Stimulated activated CD8-positive, alpha-beta memory T cell treated with anti-CD3 and anti-CD28 coated beads, Interleukin-12 subunit alpha, Interleukin-12 subunit beta, amount 100 ng/mL, for 24 hours (primary cell): Measurements from ENCODE around the gene C19orf12.

Experiments
- DNase-seq: peaks from one replicate; pipeline ENCODE4 v3.0.0-alpha.2; 2020; ENCODE audit errors: extremely low read depth

Gene C19orf12

DNA sequence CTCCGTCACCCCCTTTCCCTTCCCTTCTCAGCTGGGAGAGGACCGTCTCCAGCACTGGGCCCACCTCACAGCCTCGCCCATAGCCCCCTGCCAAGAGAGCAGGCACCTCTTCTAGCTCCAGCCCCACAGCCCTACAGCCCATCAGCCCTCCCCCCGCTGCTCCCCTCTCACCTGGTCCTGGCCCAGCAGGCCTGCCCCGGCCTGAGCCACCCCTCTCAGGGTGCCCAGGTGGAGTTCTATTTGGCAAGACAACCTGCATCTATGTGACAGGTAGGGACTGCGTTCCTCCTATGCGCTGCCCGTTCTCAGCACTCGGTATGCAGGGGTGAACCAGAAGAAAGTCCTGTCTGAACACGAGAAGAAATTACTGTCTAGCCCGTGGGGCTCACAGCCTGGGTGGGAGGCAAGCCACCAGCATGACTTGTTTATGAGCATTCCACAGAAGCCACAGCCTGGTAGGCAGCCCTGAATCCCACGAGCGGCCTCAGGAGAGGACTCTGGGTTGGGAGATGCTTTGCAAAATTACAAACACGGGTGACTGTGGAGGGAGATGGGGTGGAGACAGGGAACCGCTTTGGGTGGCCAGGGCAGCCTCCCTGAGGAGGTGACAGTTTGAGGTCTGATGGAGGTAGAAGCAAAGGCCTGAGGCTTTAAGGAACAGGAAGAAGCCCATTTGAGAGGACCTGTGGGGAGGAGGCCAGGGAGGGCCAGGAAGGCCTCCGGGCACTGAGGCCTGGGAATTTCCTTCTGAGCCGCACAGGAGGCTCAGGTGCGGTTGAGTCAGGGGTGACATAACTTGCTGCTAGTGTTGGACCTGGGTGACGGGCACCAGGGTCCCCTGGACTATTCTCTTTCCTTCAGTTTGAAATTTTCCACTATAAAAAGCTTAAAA lies 51.0 kb downstream of the C19orf12 start:
- DNase-seq: no peak

- no peak for DNase-seq
Measured at GRCh38 chr19:29662604-29663404, 52.3 kb downstream of the C19orf12 start.

- DNase-seq: no peak
Measured at GRCh38 chr19:29662278-29662603, 52.8 kb downstream of the C19orf12 start.

DNA sequence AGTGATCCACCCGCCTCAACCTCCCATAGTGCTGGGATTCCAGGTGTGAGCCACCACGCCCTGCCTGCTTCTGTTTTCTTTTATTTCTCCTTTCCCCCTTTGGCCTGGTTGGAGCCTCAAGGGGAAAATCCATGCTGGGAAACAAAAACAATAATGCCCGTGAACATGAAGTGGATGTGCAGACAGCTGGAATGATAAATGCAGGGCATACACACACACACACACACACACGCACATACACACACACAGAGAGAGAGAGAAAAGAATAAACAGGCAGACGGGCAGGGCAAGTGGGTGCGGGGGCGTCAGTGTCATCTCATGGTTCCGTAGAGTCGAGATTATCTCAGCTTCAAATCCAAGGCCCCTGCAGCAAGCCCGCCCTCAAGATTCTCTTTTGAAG lies 54.2 kb downstream of the C19orf12 start:
- DNase-seq: no peak

DNA sequence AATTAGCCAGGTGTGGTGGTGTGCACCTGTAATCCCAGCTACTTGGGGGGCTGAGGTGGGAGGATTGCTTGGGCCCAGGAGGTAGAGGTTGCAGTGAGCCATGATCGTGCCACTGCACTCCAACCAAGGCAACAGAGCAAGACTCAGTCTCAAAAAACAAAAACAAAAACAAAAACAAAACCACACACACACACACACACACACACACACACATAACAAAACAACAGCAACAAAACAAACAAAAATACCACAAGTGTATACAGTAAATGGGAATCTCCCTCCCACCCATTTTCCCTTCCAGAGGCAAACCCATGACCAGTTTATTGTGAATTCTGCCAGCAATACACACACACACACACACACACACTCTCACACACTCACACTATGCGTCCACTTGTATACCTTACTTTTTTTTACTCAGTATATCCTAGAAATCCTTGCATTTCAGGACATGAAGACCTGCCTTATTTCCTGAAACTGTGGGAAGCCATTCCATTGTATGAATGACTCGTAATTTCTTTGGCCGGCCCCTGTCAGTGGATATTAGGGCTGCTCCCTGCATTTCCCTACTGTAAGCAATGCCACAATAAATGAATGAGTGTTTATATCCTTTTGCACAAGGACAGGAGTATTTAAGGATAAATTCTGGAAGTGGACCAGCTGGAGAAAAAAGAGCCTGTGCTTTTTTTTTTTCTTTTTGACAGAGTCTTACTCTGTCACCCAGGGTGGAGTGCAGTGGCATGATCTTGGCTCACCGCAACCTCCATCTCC lies 56.7 kb downstream of the C19orf12 start:
- DNase-seq: no peak

- no peak for DNase-seq
Measured at GRCh38 chr19:29655648-29656335, 59.3 kb downstream of the C19orf12 start.

GRCh38 chr19:29653398-29653797 lies 61.7 kb downstream of the C19orf12 start:
- DNase-seq: no peak

- no peak for DNase-seq
Measured at GRCh38 chr19:29651622-29652394, 63.3 kb downstream of the C19orf12 start.

DNA sequence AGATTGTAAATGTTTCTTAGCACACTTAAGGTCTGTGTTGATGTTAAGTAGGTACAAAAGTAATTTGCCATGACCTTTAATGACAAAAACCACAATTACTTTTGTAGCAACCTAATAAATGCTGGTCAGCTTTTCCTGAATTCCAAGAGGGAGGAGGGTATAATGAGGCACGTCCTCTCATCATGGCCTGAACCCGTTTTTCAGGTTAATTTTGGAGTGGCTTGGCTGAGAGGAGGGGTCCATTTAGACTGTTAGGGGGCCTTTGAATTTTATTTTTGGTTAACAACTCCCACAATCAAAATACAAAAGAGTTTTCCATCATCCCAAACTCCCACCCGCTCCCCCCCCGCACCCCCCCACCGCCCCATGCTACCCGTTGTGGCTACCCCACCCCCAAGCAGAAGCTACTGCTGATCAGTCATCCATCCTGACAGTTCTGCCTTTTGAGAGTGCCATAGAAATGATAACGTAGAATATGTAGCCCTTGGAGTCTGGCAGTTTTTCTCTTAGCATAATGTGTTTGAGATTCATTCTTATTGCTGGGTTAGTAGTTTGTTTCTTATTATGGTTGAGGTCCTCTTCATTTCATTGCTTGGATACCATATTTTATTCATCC lies 64.2 kb downstream of the C19orf12 start:
- DNase-seq: no peak
